ENCODE data around the gene SGCE.

SGCE gene

GRCh38 chr7:94577357-94577756 lies 78.6 kb downstream of the SGCE start:
- no peak for DNase-seq (ENCODE audit: low read depth)
- no peak for TF ChIP-seq CTCF (IDR thresholded peaks at IDR 0.05; ENCODE audit: control insufficient read depth, extremely low read depth, insufficient read depth)
- no peak overlapping the region for H3K4me3 ChIP-seq (ENCODE audit: low read depth, low read length)

- H3K4me3 ChIP-seq (ENCODE audit: low read depth, low read length), result no peak overlapping the region
- DNase-seq (ENCODE audit: low read depth), result no peak
- no peak for TF ChIP-seq CTCF (IDR thresholded peaks at IDR 0.05; ENCODE audit: control insufficient read depth, extremely low read depth, insufficient read depth)
Observed at GRCh38 chr7:94576316-94576715, 79.6 kb downstream of the SGCE start.

- no peak for TF ChIP-seq CTCF (IDR thresholded peaks at IDR 0.05; ENCODE audit: control insufficient read depth, extremely low read depth, insufficient read depth)
- DNase-seq (ENCODE audit: low read depth), result no peak
Observed at GRCh38 chr7:94575646-94576045, 80.3 kb downstream of the SGCE start.

GRCh38 chr7:94571816-94572215 lies 84.1 kb downstream of the SGCE start:
- H3K4me3 ChIP-seq (ENCODE audit: low read depth, low read length), result no peak overlapping the region

More at GRCh38 chr7:94575646-94576045, 80.3 kb downstream of the SGCE start:
- no peak overlapping the region for H3K4me3 ChIP-seq (ENCODE audit: low read depth, low read length)

GRCh38 chr7:94567396-94567795 lies 88.5 kb downstream of the SGCE start:
- DNase-seq (ENCODE audit: low read depth), result no peak
- no peak overlapping the region for H3K4me3 ChIP-seq (ENCODE audit: low read depth, low read length)
- no peak for TF ChIP-seq CTCF (IDR thresholded peaks at IDR 0.05; ENCODE audit: control insufficient read depth, extremely low read depth, insufficient read depth)

More at GRCh38 chr7:94571816-94572215, 84.1 kb downstream of the SGCE start:
- DNase-seq (ENCODE audit: low read depth), result no peak
- TF ChIP-seq CTCF (IDR thresholded peaks at IDR 0.05; ENCODE audit: control insufficient read depth, extremely low read depth, insufficient read depth), result no peak

GRCh38 chr7:94565247-94565894 lies 90.6 kb downstream of the SGCE start:
- TF ChIP-seq CTCF (IDR thresholded peaks at IDR 0.05; ENCODE audit: control insufficient read depth, extremely low read depth, insufficient read depth), result no peak
- no peak for DNase-seq (ENCODE audit: low read depth)
- no peak overlapping the region for H3K4me3 ChIP-seq (ENCODE audit: low read depth, low read length)

GRCh38 chr7:94562525-94562924 lies 93.4 kb downstream of the SGCE start:
- H3K4me3 ChIP-seq (ENCODE audit: low read depth, low read length), result no peak overlapping the region
- no peak for TF ChIP-seq CTCF (IDR thresholded peaks at IDR 0.05; ENCODE audit: control insufficient read depth, extremely low read depth, insufficient read depth)
- DNase-seq (ENCODE audit: low read depth), result no peak
